ENCODE measurements around the gene CLDN20.

GRCh38 chr6:155259204-155259603 is 4.6 kb upstream of the CLDN20 start:
- TF ChIP-seq CTCF (IDR thresholded peaks at IDR 0.05; ENCODE audit: low read depth, low read length, poor library complexity, severe bottlenecking) (no peak), EZH2phosphoT487 (IDR thresholded peaks at IDR 0.05; ENCODE audit: borderline replicate concordance, low read length) (no peak)

All from DOHH2 (cell line).